HAP-1 (cell line): ENCODE measurements around the gene TRPM3.

Experiments used
- DNase-seq, 2 experiments: peaks; one replicate each; pipeline ENCODE4 v3.0.0-alpha.2; 2016 to 2020; ENCODE audit warnings: low spot score in 2 of 2
- H3K27me3 ChIP-seq: fragments of 250-450 bp; sonication (Bioruptor Pico); 2 replicates; pipeline ENCODE4 v1.5.1; 2020; ENCODE audit warnings: low read depth, mild to moderate bottlenecking, moderate library complexity
- H3K36me3 ChIP-seq: fragments of 250-450 bp; sonication (Bioruptor Pico); replicated peaks from 2 replicates; pipeline ENCODE4 v1.5.1; 2020; ENCODE audit warnings: mild to moderate bottlenecking
- H3K4me1 ChIP-seq: fragments of 250-450 bp; sonication (Bioruptor Pico); 2 replicates; pipeline ENCODE4 v1.5.1; 2020; ENCODE audit warnings: mild to moderate bottlenecking
- H3K4me3 ChIP-seq: fragments of 250-450 bp; sonication (Bioruptor Pico); 2 replicates; pipeline ENCODE4 v1.5.1; 2020; ENCODE audit warnings: mild to moderate bottlenecking, moderate library complexity
- H3K9me3 ChIP-seq: fragments of 250-450 bp; sonication (Bioruptor Pico); 2 replicates; pipeline ENCODE4 v1.5.1; 2020; ENCODE audit warnings: mild to moderate bottlenecking, moderate library complexity
- in situ Hi-C: fragments of 300-500 bp; cut with MboI; formaldehyde crosslinking; loops from 3 replicates; pipeline ENCODE4 v1.14.3; 2020; ENCODE audit warnings: low sequenced_read_pairs, inconsistent platforms, mixed read lengths

Gene TRPM3

GRCh38 chr9:70830618-70831017, 290.8 kb downstream of the TRPM3 start:
- in situ Hi-C loops: loop anchor here (25.0 kb wide), 1 partner anchor 193 kb away; no protein-coding TSS in a partner anchor
- peak; percentile 64 to 68 for DNase-seq
- Histone ChIP-seq H3K4me1 (peaks cover 35% of the 10 kb centered on the region), H3K36me3 (peaks cover 33% of the 10 kb centered on the region), H3K9me3 (no peaks in the 10 kb centered on the region), H3K4me3 (no peak overlapping the region), H3K27me3 (no peaks in the 10 kb centered on the region)

- Histone ChIP-seq H3K4me3 (no peak overlapping the region), H3K27me3 (no peaks in the 10 kb centered on the region), H3K4me1 (peaks cover 35% of the 10 kb centered on the region), H3K9me3 (no peaks in the 10 kb centered on the region), H3K36me3 (peaks cover 38% of the 10 kb centered on the region)
- in situ Hi-C loops: loop anchor here (25.0 kb wide), 1 partner anchor 192 kb away; no protein-coding TSS in a partner anchor
- DNase-seq: peak; percentile 62 to 92
These were observed 291.7 kb downstream of the TRPM3 start for GRCh38 chr9:70829591-70830265.

- H3K4me1 ChIP-seq: peaks cover 26% of the 10 kb centered on the region
- peaks cover 63% of the 10 kb centered on the region for H3K36me3 ChIP-seq
- DNase-seq: no peak
- H3K9me3 ChIP-seq: no peaks in the 10 kb centered on the region
- in situ Hi-C loops: loop anchor here (25.0 kb wide), 1 partner anchor 189 kb away; no protein-coding TSS in a partner anchor
- H3K27me3 ChIP-seq: no peaks in the 10 kb centered on the region
- no peak overlapping the region for H3K4me3 ChIP-seq
These were observed 294.9 kb downstream of the TRPM3 start for GRCh38 chr9:70826562-70826961.

GRCh38 chr9:70823284-70823683, 298.1 kb downstream of the TRPM3 start:
- no peaks in the 10 kb centered on the region for H3K4me1 ChIP-seq
- no peaks in the 10 kb centered on the region for H3K9me3 ChIP-seq
- no peaks in the 10 kb centered on the region for H3K27me3 ChIP-seq
- peaks cover 78% of the 10 kb centered on the region for H3K36me3 ChIP-seq
- in situ Hi-C loops: no loop called here
- H3K4me3 ChIP-seq: no peak overlapping the region
- no peak for DNase-seq

- H3K36me3 ChIP-seq: peaks cover 49% of the 10 kb centered on the region
- no peaks in the 10 kb centered on the region for H3K9me3 ChIP-seq
- in situ Hi-C loops: no loop called here
- peaks cover 4% of the 10 kb centered on the region for H3K4me1 ChIP-seq
- no peaks in the 10 kb centered on the region for H3K27me3 ChIP-seq
- H3K4me3 ChIP-seq: no peak overlapping the region
- no peak for DNase-seq
These were observed 304.1 kb downstream of the TRPM3 start for GRCh38 chr9:70817311-70817710.

GRCh38 chr9:70816891-70817290, 304.5 kb downstream of the TRPM3 start:
- no peak for DNase-seq
- in situ Hi-C loops: no loop called here
- H3K9me3 ChIP-seq: no peaks in the 10 kb centered on the region
- H3K4me3 ChIP-seq: no peak overlapping the region
- no peaks in the 10 kb centered on the region for H3K27me3 ChIP-seq
- H3K4me1 ChIP-seq: peaks cover 4% of the 10 kb centered on the region
- H3K36me3 ChIP-seq: peaks cover 46% of the 10 kb centered on the region

- Histone ChIP-seq H3K36me3 (peaks cover 44% of the 10 kb centered on the region), H3K4me3 (no peak overlapping the region), H3K9me3 (no peaks in the 10 kb centered on the region), H3K27me3 (no peaks in the 10 kb centered on the region), H3K4me1 (peaks cover 4% of the 10 kb centered on the region)
- in situ Hi-C loops: no loop called here
- no peak for DNase-seq
These were observed 305.1 kb downstream of the TRPM3 start for GRCh38 chr9:70816316-70816715.

GRCh38 chr9:70814597-70814996, 306.8 kb downstream of the TRPM3 start:
- Histone ChIP-seq H3K36me3 (peaks cover 52% of the 10 kb centered on the region), H3K4me1 (peaks cover 4% of the 10 kb centered on the region)
- DNase-seq: no peak

GRCh38 chr9:70813141-70813540, 308.3 kb downstream of the TRPM3 start:
- H3K36me3 ChIP-seq: peaks cover 52% of the 10 kb centered on the region
- DNase-seq: no peak
- in situ Hi-C loops: no loop called here
- H3K4me1 ChIP-seq: peaks cover 4% of the 10 kb centered on the region
- no peak overlapping the region for H3K4me3 ChIP-seq
- no peaks in the 10 kb centered on the region for H3K27me3 ChIP-seq
- H3K9me3 ChIP-seq: no peaks in the 10 kb centered on the region

More at GRCh38 chr9:70814597-70814996, 306.8 kb downstream of the TRPM3 start:
- H3K9me3 ChIP-seq: no peaks in the 10 kb centered on the region
- no peak overlapping the region for H3K4me3 ChIP-seq
- in situ Hi-C loops: no loop called here
- no peaks in the 10 kb centered on the region for H3K27me3 ChIP-seq

- Histone ChIP-seq H3K4me1 (peaks cover 4% of the 10 kb centered on the region), H3K36me3 (peaks cover 46% of the 10 kb centered on the region), H3K9me3 (no peaks in the 10 kb centered on the region), H3K27me3 (no peaks in the 10 kb centered on the region), H3K4me3 (no peak overlapping the region)
- DNase-seq: no peak
- in situ Hi-C loops: no loop called here
These were observed 309.8 kb downstream of the TRPM3 start for GRCh38 chr9:70811638-70812037.

- in situ Hi-C loops: no loop called here
- H3K9me3 ChIP-seq: no peaks in the 10 kb centered on the region
- DNase-seq: no peak
- peaks cover 39% of the 10 kb centered on the region for H3K36me3 ChIP-seq
- no peaks in the 10 kb centered on the region for H3K4me1 ChIP-seq
- H3K4me3 ChIP-seq: no peak overlapping the region
- H3K27me3 ChIP-seq: no peaks in the 10 kb centered on the region
These were observed 314.5 kb downstream of the TRPM3 start for GRCh38 chr9:70806875-70807274.

- in situ Hi-C loops: no loop called here
- no peak for DNase-seq
- H3K9me3 ChIP-seq: no peaks in the 10 kb centered on the region
- H3K27me3 ChIP-seq: no peaks in the 10 kb centered on the region
- H3K4me1 ChIP-seq: no peaks in the 10 kb centered on the region
- H3K36me3 ChIP-seq: peaks cover 36% of the 10 kb centered on the region
- H3K4me3 ChIP-seq: no peak overlapping the region
These were observed 315.5 kb downstream of the TRPM3 start for GRCh38 chr9:70805949-70806348.

GRCh38 chr9:70802758-70803436, 318.5 kb downstream of the TRPM3 start:
- H3K36me3 ChIP-seq: peaks cover 26% of the 10 kb centered on the region
- no peaks in the 10 kb centered on the region for H3K9me3 ChIP-seq
- no peak overlapping the region for H3K4me3 ChIP-seq
- no peak for DNase-seq
- H3K27me3 ChIP-seq: no peaks in the 10 kb centered on the region
- in situ Hi-C loops: no loop called here
- no peaks in the 10 kb centered on the region for H3K4me1 ChIP-seq

- in situ Hi-C loops: no loop called here
These were observed 319.2 kb downstream of the TRPM3 start for GRCh38 chr9:70802206-70802605.

More at GRCh38 chr9:70802206-70802605, 319.2 kb downstream of the TRPM3 start:
- Histone ChIP-seq H3K4me1 (no peaks in the 10 kb centered on the region), H3K4me3 (no peak overlapping the region), H3K27me3 (no peaks in the 10 kb centered on the region), H3K9me3 (no peaks in the 10 kb centered on the region), H3K36me3 (peaks cover 31% of the 10 kb centered on the region)
- no peak for DNase-seq
